Left hindlimb (tissue), 1 donor: ENCODE measurements around the gene RABGGTB.
"Not testable (repeated sequence)": the region's sequence is repeated elsewhere in the genome, so short reads cannot be mapped to it uniquely, and the experiment has no call there.

Source experiments
- DNase-seq: peaks from one replicate; pipeline ENCODE4 v3.0.0-alpha.2; 2018

The RABGGTB gene

GRCh38 chr1:75796376-75797272 is 10.6 kb downstream of the RABGGTB start, which contains the start of gene MSH4:
MSH4 (plus strand) TSS chr1:75796882; CDS start chr1:75796986, 104 bp downstream.
- DNase-seq, result no peak

GRCh38 chr1:75797273-75797588 is 11.2 kb downstream of the RABGGTB start:
- DNase-seq, result no peak

GRCh38 chr1:75797606-75798216 is 11.7 kb downstream of the RABGGTB start:
- no peak for DNase-seq

- not testable (repeated sequence) for DNase-seq
Measured at GRCh38 chr1:75801480-75801879, 15.4 kb downstream of the RABGGTB start.

GRCh38 chr1:75808921-75809320 is 22.9 kb downstream of the RABGGTB start:
- no peak for DNase-seq

- DNase-seq, result not testable (repeated sequence)
Measured at GRCh38 chr1:75810113-75810512, 24.1 kb downstream of the RABGGTB start.

- DNase-seq, result no peak
Measured at GRCh38 chr1:75811211-75811981, 25.3 kb downstream of the RABGGTB start.

- no peak for DNase-seq
Measured at GRCh38 chr1:75812065-75812464, 26.0 kb downstream of the RABGGTB start.

- DNase-seq, result not testable (repeated sequence)
Measured at GRCh38 chr1:75823596-75823995, 37.5 kb downstream of the RABGGTB start.

- no peak for DNase-seq
Measured at GRCh38 chr1:75836528-75837100, 50.6 kb downstream of the RABGGTB start.

- DNase-seq, result no peak
Measured at GRCh38 chr1:75838079-75838478, 52.0 kb downstream of the RABGGTB start.

GRCh38 chr1:75841421-75841820 is 55.4 kb downstream of the RABGGTB start:
- no peak for DNase-seq
